ENCODE results near the gene RNU7-1. TPM values are rescaled to one million over a fixed set of nuclear protein-coding genes. Genes with fewer than 3 reads are reported as not detected.

RNU7-1 gene
- total RNA-seq, 1 donor from 2014 or later = not detected

- FAIRE-seq = no peak
- DNase-seq (ENCODE audit: low read depth) = no peak
- Histone ChIP-seq H3K27me3 (ENCODE audit: control insufficient read depth, insufficient read depth, low read length) (no peaks in the 10 kb centered on the region), H3K36me3 (ENCODE audit: control insufficient read depth, insufficient read depth, low read length) (peaks cover 22% of the 10 kb centered on the region), H3K4me3 (ENCODE audit: low read depth, low read length) (no peak overlapping the region)
- no peak for TF ChIP-seq CTCF (IDR thresholded peaks at IDR 0.05; ENCODE audit: insufficient read depth, low read length, severe bottlenecking)
Observed at GRCh38 chr12:6978188-6978587, 34.6 kb downstream of the RNU7-1 start.

- DNase-seq (ENCODE audit: low read depth) = peak; percentile 66
- Histone ChIP-seq H3K4me3 (ENCODE audit: low read depth, low read length) (no peak overlapping the region), H3K27me3 (ENCODE audit: control insufficient read depth, insufficient read depth, low read length) (no peaks in the 10 kb centered on the region), H3K36me3 (ENCODE audit: control insufficient read depth, insufficient read depth, low read length) (peaks cover 22% of the 10 kb centered on the region)
- no peak for FAIRE-seq
- no peak for TF ChIP-seq CTCF (IDR thresholded peaks at IDR 0.05; ENCODE audit: insufficient read depth, low read length, severe bottlenecking)
Observed at GRCh38 chr12:6978611-6979011, 35.0 kb downstream of the RNU7-1 start.

DNA sequence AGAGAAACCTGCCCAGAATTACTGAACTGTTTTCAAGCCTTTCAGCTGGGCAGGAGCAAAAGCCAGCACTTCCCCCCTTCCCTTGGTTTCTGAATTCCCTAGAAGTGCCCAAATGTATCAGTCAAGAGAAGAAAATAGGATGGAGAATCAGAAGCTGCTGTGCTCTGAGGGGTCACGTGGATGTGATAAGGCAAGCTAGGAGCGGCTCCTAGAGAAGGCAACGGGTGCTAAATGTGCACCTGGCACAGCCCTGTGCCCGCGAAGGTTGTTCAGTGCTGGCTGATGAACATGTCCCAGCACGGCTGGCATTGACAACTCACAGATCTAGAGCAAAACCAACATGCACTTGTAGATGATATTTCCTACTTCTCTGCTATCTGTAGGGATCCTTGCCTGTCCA lies 35.4 kb downstream of the RNU7-1 start:
- no peak overlapping the region for H3K4me3 ChIP-seq (ENCODE audit: low read depth, low read length)
- H3K27me3 ChIP-seq (ENCODE audit: control insufficient read depth, insufficient read depth, low read length) = no peaks in the 10 kb centered on the region
- no peak for TF ChIP-seq CTCF (IDR thresholded peaks at IDR 0.05; ENCODE audit: insufficient read depth, low read length, severe bottlenecking)
- FAIRE-seq (no peak), DNase-seq (ENCODE audit: low read depth) (peak; percentile 64)
- H3K36me3 ChIP-seq (ENCODE audit: control insufficient read depth, insufficient read depth, low read length) = peaks cover 20% of the 10 kb centered on the region

DNA sequence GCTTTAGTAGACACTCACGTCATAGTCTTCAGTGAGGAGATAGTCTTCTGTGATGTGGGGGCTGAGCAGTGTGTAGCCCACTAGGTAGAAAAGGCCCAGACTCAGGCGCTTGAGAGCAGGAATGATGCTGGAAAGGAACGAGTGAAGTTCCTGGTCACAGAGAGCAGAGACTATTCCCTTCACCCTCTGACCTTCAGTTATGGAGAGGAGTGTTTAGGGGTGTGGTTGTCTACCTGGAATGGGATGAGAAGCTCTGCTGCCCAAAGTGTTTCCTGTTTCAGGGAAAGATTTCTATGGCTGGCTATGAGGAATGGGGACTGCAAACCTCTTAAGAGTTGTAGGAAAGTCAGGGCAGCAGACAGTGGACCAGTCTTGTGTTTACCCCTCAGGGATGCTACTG lies 35.8 kb downstream of the RNU7-1 start:
- no peak for FAIRE-seq
- no peak for TF ChIP-seq CTCF (IDR thresholded peaks at IDR 0.05; ENCODE audit: insufficient read depth, low read length, severe bottlenecking)
- Histone ChIP-seq H3K36me3 (ENCODE audit: control insufficient read depth, insufficient read depth, low read length) (peaks cover 18% of the 10 kb centered on the region), H3K27me3 (ENCODE audit: control insufficient read depth, insufficient read depth, low read length) (no peaks in the 10 kb centered on the region), H3K4me3 (ENCODE audit: low read depth, low read length) (no peak overlapping the region)
- no peak for DNase-seq (ENCODE audit: low read depth)

DNA sequence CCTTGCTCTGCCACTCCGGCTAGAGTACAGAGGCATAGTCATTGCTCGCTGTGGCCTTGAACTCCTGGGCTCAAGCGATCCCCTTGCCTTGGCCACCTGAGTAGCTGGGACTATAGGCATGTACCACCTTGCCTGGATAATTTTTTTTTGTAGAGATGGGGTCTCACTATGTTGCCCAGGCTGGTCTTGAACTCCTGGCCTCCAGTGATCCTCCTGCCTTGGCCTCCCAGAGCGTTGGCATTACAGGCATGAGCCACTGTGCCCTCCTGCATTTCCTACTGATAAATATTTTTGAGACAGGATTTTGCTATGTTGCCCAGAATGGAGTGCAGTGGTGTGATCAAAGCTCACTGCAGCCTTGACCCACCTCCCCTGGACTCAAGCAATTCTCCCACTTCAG lies 36.5 kb downstream of the RNU7-1 start:
- TF ChIP-seq CTCF (IDR thresholded peaks at IDR 0.05; ENCODE audit: insufficient read depth, low read length, severe bottlenecking) = no peak
- FAIRE-seq = no peak
- no peak for DNase-seq (ENCODE audit: low read depth)
- Histone ChIP-seq H3K36me3 (ENCODE audit: control insufficient read depth, insufficient read depth, low read length) (peaks cover 21% of the 10 kb centered on the region), H3K4me3 (ENCODE audit: low read depth, low read length) (no peak overlapping the region), H3K27me3 (ENCODE audit: control insufficient read depth, insufficient read depth, low read length) (no peaks in the 10 kb centered on the region)

GRCh38 chr12:6980740-6981139 lies 37.1 kb downstream of the RNU7-1 start:
- Histone ChIP-seq H3K4me3 (ENCODE audit: low read depth, low read length) (no peak overlapping the region), H3K27me3 (ENCODE audit: control insufficient read depth, insufficient read depth, low read length) (no peaks in the 10 kb centered on the region), H3K36me3 (ENCODE audit: control insufficient read depth, insufficient read depth, low read length) (peaks cover 17% of the 10 kb centered on the region)
- FAIRE-seq (no peak), DNase-seq (ENCODE audit: low read depth) (peak; percentile 48)
- no peak for TF ChIP-seq CTCF (IDR thresholded peaks at IDR 0.05; ENCODE audit: insufficient read depth, low read length, severe bottlenecking)

Measured in bronchial epithelial cell (primary cell).